ENCODE measurements around the gene IGF2BP2. TPM values are rescaled to one million over a fixed set of nuclear protein-coding genes. Genes with fewer than 3 reads are reported as not detected.

The IGF2BP2 gene
- total and polyA plus RNA-seq, 2 of the 8 experiments (the other 6 are each of a cell fraction or from before 2014, with no cell fraction given): 7.4 to 121 TPM

DNA sequence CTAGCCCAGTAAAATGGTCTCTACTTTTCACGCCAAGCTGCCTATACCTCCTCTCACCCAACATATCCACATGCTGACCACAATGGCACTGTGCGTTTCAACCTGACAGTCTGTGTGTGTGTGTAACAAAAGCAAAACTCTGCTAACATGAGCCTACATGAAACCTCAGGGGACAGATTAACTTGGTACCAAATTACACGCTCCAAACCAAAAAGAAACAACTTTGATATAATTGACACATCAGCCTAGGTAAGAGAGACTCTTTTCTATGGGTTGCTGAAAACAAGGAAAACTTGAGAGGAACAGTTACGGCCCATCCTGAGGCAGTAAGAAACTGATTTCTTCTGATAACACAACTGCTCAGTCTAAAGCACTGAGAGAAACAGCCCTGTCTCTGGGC lies 31.5 kb downstream of the IGF2BP2 start:
- ChIA-PET CTCF (ENCODE audit: partially characterized antibody) (interaction anchor here (1.6 to 1.7 kb wide), 2 partner anchors 11 to 61 kb away, joined by 3 to 7 read pairs; no protein-coding TSS in a partner anchor), POLR2A (ENCODE audit: partially characterized antibody) (no interaction called here)
- Histone ChIP-seq H2BK5ac (ENCODE audit: low read depth, low read length) (no peak overlapping the region), H3K4me2 (ENCODE audit: insufficient read depth in 1 of 2, low read depth in 2 of 2, low read length in 2 of 2) (0 out of 4 replicates have a peak overlapping the region, but pooled peaks of 1 of the 2 experiments have one; percentile 21), H3K23ac (ENCODE audit: insufficient read length) (no peak overlapping the region), H3K4me1 (replicated peaks in 1 of 4; ENCODE audit: control insufficient read depth in 3 of 4, insufficient read depth in 4 of 4, low read length in 3 of 4) (peaks cover 0 to 37% (median 28%) of the 10 kb centered on the region in 4 experiments; a peak in 6 of 7 replicates), H3K4ac (replicated peaks; ENCODE audit: insufficient read length, low read depth, low read length) (no peak overlapping the region), H3K36me3 (ENCODE audit: control insufficient read depth in 2 of 4, insufficient read depth in 4 of 4, low read length in 3 of 4) (no peaks in the 10 kb centered on the region), H3K9ac (replicated peaks in 1 of 4; ENCODE audit: extremely low read depth in 1 of 4, low read depth in 3 of 4, low read length in 3 of 4) (no peak overlapping the region; a peak in 1 of 7 replicates), H3K79me1 (ENCODE audit: low read depth, low read length) (peaks cover 11% of the 10 kb centered on the region; the same call in 1 of the 2 replicates), H3K56ac (replicated peaks; ENCODE audit: insufficient read length, low read depth, low read length) (no peak overlapping the region), H3K4me3 (ENCODE audit: extremely low read depth in 1 of 4, insufficient read depth in 2 of 4, low read depth in 3 of 4, low read length in 4 of 4) (no peak overlapping the region), H4K91ac (replicated peaks; ENCODE audit: insufficient read length, low read length) (no peak overlapping the region), H3K18ac (ENCODE audit: extremely low read depth, low read length) (no peak overlapping the region; the same call in 1 of the 2 replicates), H2BK15ac (ENCODE audit: low read length) (no peak overlapping the region), H3K23me2 (ENCODE audit: low read depth, low read length) (no peaks in the 10 kb centered on the region), H3K9me3 (ENCODE audit: insufficient read depth in 2 of 2, low read depth in 1 of 2, low read length in 1 of 2) (no peaks in the 10 kb centered on the region), H2BK12ac (ENCODE audit: low read depth, low read length) (no peak overlapping the region), H3K27ac (ENCODE audit: low read depth, low read length) (no peak overlapping the region), H4K20me1 (replicated peaks in 1 of 2; ENCODE audit: control insufficient read depth in 1 of 2, insufficient read depth in 2 of 2, low read length in 2 of 2) (peaks cover 0 to 16% of the 10 kb centered on the region in 2 experiments), H4K5ac (ENCODE audit: insufficient read length, low read depth, low read length) (no peak overlapping the region), H4K8ac (ENCODE audit: extremely low read depth, insufficient read depth, low read length) (no peak overlapping the region), H2BK20ac (ENCODE audit: low read length) (no peak overlapping the region), H3K79me2 (ENCODE audit: control insufficient read depth in 1 of 2, insufficient read depth in 2 of 2, low read length in 2 of 2) (peaks cover 28 to 99% of the 10 kb centered on the region in 2 experiments), H2AK5ac (ENCODE audit: low read depth, low read length) (no peak overlapping the region; the same call in 1 of the 2 replicates), H3K14ac (ENCODE audit: insufficient read length) (no peak overlapping the region), H2BK120ac (replicated peaks; ENCODE audit: low read depth, low read length) (no peak overlapping the region), H3K27me3 (replicated peaks in 1 of 4; ENCODE audit: control insufficient read depth in 3 of 4, extremely low read depth in 1 of 4, insufficient read depth in 3 of 4, low read length in 3 of 4) (no peaks in the 10 kb centered on the region), H2AFZ (ENCODE audit: low read length) (no peak overlapping the region)
- TF ChIP-seq EP300 (IDR thresholded peaks at IDR 0.05; ENCODE audit: borderline replicate concordance in 1 of 2, low read depth in 2 of 2, low read length in 2 of 2) (no peak), SRF (IDR thresholded peaks at IDR 0.05; ENCODE audit: low read depth, low read length) (no peak), NRF1 (IDR thresholded peaks at IDR 0.05; ENCODE audit: low read depth, low read length) (no peak), RNF2 (IDR thresholded peaks at IDR 0.05; ENCODE audit: borderline replicate concordance, low read depth, low read length, missing control alignments, poor library complexity, severe bottlenecking) (no peak), CBX5 (IDR thresholded peaks at IDR 0.05; ENCODE audit: low read depth, low read length) (no peak)
- DNase-seq (ENCODE audit: low read depth in 1 of 2, low spot score in 2 of 2) (no peak), FAIRE-seq (no peak)
- WGBS, 2 experiments (ENCODE audit: extremely low coverage in 1 of 2, insufficient coverage in 1 of 2, insufficient read length in 1 of 2, insufficient replicate concordance in 2 of 2, low coverage in 1 of 2, low lambda C conversion rate in 2 of 2, missing lambda C conversion rate in 1 of 2): 91% methylated on average over 4 of the region's 4 CpGs; no CpG with 5 or more reads in 1 of the 2 experiments

All from H1 (cell line).